Mononuclear cell (primary cell): ENCODE measurements around the gene DNAJC13. TPM values are rescaled to one million over a fixed set of nuclear protein-coding genes. Genes with fewer than 3 reads are reported as not detected.
"Not testable (repeated sequence)": the region's sequence is repeated elsewhere in the genome, so short reads cannot be mapped to it uniquely, and the experiment has no call there.

Experiments used
- H3K27me3 ChIP-seq: 2 replicates; pipeline ENCODE4 v1.6.0; 2011; ENCODE audit warnings: low read length, control low read depth; ENCODE audit not compliant: insufficient read depth
- H3K4me1 ChIP-seq: 2 replicates; pipeline ENCODE4 v1.5.1; 2011; ENCODE audit warnings: mild to moderate bottlenecking, low read length, control low read depth; ENCODE audit not compliant: insufficient read depth
- H3K4me3 ChIP-seq: 2 replicates; pipeline ENCODE4 v1.5.1; 2011; ENCODE audit warnings: mild to moderate bottlenecking, low read length, moderate library complexity
- H3K9me3 ChIP-seq: 2 replicates; pipeline ENCODE4 v1.5.1; 2011; ENCODE audit warnings: low read depth, mild to moderate bottlenecking, control low read depth, low read length
- total RNA-seq: library from RNA; depleted of rRNA; stranded (reverse); fragments of >200 nt; gene quantifications from one replicate; pipeline ENCODE4 v1.2.3, GENCODE V29; 2012

The DNAJC13 gene, protein sequence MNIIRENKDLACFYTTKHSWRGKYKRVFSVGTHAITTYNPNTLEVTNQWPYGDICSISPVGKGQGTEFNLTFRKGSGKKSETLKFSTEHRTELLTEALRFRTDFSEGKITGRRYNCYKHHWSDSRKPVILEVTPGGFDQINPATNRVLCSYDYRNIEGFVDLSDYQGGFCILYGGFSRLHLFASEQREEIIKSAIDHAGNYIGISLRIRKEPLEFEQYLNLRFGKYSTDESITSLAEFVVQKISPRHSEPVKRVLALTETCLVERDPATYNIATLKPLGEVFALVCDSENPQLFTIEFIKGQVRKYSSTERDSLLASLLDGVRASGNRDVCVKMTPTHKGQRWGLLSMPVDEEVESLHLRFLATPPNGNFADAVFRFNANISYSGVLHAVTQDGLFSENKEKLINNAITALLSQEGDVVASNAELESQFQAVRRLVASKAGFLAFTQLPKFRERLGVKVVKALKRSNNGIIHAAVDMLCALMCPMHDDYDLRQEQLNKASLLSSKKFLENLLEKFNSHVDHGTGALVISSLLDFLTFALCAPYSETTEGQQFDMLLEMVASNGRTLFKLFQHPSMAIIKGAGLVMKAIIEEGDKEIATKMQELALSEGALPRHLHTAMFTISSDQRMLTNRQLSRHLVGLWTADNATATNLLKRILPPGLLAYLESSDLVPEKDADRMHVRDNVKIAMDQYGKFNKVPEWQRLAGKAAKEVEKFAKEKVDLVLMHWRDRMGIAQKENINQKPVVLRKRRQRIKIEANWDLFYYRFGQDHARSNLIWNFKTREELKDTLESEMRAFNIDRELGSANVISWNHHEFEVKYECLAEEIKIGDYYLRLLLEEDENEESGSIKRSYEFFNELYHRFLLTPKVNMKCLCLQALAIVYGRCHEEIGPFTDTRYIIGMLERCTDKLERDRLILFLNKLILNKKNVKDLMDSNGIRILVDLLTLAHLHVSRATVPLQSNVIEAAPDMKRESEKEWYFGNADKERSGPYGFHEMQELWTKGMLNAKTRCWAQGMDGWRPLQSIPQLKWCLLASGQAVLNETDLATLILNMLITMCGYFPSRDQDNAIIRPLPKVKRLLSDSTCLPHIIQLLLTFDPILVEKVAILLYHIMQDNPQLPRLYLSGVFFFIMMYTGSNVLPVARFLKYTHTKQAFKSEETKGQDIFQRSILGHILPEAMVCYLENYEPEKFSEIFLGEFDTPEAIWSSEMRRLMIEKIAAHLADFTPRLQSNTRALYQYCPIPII (N-terminal part only)
- 17.7 TPM for total RNA-seq

DNA sequence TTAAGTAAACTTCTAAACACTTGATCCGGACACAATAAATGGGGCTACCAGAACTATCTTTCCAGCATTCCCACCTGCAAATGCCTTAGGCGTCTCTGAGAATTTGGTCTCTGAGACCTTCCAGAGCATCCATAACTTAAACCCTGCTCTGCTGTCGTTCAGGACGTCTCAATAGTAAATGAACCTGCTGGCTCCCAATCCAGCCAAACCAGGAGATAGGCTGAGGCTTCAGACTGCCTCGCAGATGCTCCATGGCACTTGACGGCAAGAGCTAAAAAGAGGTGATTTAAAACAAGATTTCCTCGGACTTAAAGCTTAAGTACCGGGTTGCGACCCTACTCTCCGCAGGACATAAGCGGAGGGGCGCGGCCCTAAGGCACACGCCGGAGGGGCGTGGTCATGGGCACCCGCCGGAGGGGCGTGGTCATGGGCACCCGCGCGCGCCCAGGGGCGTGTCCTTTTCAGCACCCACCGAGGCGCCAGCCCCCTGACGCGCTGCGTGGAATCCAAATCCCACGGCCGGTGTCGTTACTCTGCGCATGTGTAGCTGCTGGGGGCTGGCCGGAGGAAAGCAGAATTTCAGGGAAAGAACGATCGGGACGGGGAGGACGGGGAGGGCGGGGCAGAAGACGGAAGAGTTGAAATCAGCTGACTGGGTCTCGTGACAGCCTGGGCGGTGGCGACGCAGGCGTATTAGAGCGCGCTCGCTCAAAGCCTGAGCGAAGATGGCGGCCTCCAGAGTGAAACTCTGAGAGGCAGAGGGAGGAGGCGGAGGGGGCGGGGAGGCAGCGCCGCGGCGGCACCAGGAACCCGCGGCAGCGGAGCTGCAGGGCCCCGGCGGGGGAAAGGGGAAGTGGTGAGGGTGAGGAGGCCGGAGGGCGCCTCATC, at the start of gene DNAJC13:
Gene DNAJC13 (plus strand): TSS at position 696 of the 888 bp plus-strand sequence. CDS start 17,049 bp downstream, outside the sequence.
- peak within 1 kb of the TSS; percentile 99 for H3K4me3 ChIP-seq
- no peaks in the 10 kb centered on the region for H3K27me3 ChIP-seq

DNA sequence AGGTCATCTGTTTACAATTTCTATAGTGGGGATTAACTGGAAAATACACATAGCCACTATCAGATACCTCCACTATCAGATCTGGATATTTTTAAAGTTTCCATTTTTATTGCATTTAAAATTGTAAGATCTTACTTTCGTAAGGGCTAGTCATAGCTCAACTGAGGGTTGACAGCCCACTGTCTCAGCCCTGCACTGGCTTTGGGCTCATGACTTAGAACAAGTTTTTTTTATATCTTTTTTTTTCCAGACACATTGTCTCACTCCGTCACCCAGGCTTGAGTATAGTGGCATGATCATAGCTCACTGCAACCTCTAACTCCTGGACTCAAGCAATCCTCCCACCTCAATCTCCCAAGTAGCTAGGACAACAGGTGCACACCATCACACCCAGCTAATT, 48.8 kb upstream of the DNAJC13 start:
- Histone ChIP-seq H3K27me3 (no peaks in the 10 kb centered on the region), H3K9me3 (no peaks in the 10 kb centered on the region)

More for the DNA sequence above, at the start of gene DNAJC13:
- H3K4me1 ChIP-seq = peaks cover 19% of the 10 kb centered on the region
- no peaks in the 10 kb centered on the region for H3K9me3 ChIP-seq

DNA sequence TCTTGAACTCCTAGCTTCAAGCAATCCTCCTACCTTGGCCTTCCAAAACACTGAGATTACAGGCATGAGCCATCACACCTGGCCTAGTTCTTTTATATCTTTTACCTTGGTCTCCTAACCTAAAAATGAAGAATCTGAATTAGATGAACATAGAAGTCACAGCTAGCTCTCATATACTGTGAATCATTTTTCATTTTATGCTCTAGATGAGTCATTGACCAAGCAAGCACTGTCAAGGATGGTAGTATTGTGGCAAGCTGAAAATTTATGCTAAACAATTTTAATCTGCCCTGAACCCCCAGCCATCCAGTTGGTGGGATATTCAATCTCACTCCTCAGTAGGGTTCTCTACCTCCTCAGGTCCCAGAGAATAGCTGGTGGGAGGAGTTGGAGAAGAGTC, 48.3 kb upstream of the DNAJC13 start:
- Histone ChIP-seq H3K4me1 (no peaks in the 10 kb centered on the region), H3K27me3 (no peaks in the 10 kb centered on the region)

More for the DNA sequence above, 48.8 kb upstream of the DNAJC13 start:
- no peak overlapping the region for H3K4me3 ChIP-seq
- H3K4me1 ChIP-seq = no peaks in the 10 kb centered on the region

DNA sequence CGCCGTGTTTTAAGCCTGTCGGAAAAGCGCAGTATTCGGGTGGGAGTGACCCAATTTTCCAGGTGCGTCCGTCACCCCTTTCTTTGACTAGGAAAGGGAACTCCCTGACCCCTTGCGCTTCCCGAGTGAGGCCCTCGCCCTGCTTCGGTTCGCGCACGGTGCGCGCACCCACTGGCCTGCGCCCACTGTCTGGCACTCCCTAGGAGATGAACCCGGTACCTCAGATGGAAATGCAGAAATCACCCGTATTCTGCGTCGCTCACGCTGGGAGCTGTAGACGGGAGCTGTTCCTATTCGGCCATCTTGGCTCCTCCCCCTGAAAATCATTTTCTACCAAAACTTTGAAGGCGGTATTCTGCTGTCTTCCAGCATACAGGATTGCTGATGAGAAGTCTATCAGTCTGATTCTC, 40.4 kb upstream of the DNAJC13 start:
- not testable (repeated sequence) for H3K27me3 ChIP-seq, H3K4me1 ChIP-seq, H3K4me3 ChIP-seq, H3K9me3 ChIP-seq

More for the DNA sequence above, 48.3 kb upstream of the DNAJC13 start:
- Histone ChIP-seq H3K4me3 (no peak overlapping the region), H3K9me3 (no peaks in the 10 kb centered on the region)

DNA sequence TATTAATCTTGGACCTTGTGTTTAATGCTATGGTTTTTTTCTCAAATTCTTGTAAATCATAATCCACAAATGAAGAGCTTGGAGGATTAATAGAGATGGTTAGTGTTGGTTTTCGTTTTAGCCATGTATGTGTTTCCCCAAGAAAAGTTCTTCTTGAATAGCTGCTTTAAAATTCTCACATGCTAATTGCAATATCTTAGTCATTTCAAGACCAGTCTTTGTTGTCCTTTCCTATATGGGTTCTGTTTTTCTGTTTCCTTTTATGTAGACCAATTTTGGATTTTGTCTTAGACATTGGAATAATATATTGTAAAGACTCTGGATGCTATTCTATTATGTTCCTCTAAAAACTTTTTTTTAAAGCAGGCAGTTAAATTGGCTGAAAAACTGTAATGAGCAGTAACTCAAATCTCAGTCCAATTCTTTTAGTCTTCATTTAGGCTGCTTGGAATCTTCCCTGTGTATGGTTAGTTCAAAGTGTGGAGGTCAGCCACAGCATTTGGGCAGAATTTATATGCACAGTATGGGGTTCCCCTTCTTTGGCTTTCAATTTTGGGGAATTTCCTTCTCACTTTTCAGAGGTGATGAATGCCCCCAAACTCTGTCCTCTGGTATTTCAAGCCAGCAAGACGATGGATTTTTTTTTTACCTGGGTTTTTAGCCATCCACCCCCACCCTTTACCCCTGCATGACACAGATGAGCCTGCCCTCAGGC, 39.1 kb upstream of the DNAJC13 start:
- H3K4me3 ChIP-seq = no peak overlapping the region
- H3K4me1 ChIP-seq = no peaks in the 10 kb centered on the region
- no peaks in the 10 kb centered on the region for H3K9me3 ChIP-seq
- no peaks in the 10 kb centered on the region for H3K27me3 ChIP-seq

DNA sequence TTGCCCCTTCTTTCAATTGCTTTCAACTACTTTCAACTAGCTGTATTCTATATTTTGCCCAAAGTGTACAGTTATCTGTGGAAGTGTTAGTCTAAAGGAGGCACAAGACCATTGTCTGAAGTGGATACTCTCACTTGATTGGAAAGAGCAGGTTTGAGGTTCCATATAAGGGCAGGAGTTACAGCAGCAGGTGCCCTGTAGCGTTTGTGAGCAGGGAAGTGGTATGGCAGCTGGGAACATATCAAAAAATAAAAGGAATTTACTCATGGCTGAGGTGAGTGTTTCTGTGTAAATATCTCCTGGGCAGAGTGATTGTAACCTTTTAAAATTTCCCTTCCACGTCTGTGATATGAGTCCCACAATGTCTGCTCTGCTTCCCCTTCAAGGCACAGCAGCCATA, 38.5 kb upstream of the DNAJC13 start:
- H3K27me3 ChIP-seq = no peaks in the 10 kb centered on the region
- H3K4me3 ChIP-seq = no peak overlapping the region
- no peaks in the 10 kb centered on the region for H3K9me3 ChIP-seq
- no peaks in the 10 kb centered on the region for H3K4me1 ChIP-seq

DNA sequence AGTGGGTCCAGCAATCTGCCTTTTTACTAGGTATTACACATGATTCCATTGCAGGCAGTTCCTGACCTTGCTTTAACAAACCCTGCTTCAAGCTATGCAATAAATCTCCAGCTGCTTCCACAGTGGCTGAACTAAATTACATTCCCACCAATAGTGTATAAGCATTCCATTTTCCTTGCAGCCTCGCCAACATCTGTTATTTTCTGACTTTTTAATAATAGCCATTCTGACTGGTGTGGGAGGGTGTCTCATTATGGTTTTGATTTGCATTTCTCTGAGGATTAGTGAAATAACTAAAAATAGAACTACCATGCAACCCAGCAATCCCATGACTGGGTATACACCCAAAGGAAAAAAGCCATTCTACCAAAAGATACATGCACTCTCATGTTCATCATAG, 36.4 kb upstream of the DNAJC13 start:
- Histone ChIP-seq H3K9me3 (no peaks in the 10 kb centered on the region), H3K4me1 (no peaks in the 10 kb centered on the region), H3K27me3 (no peaks in the 10 kb centered on the region), H3K4me3 (no peak overlapping the region)

DNA sequence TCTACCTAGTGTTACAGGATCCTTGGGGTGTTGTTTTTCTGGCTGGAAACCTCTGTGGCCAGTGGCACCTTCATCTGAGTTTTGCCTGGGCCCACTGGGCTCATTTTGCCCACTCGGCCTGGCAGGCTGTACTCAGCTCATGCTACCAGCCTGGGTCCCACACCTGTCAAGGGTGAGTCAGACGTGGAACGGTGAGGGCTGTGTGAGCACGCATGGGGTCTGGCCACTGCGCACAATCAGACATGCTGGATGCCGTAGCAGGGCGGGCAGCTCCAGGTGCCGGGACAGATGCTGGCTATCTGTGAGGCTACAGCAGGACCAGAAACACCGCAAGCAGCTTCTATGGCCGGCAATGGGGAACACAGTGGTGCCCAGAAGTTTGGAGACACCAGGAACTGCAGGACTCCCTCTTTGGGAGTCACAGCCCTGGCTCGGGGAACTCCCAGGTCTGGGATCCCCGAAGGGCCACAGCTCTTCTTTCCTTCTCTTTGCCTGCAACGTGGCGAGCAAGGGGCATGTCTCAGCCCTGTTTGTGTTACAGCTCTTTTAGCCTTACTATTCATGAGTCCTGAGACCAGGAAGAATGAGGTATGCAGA, 35.9 kb upstream of the DNAJC13 start:
- Histone ChIP-seq H3K27me3 (no peaks in the 10 kb centered on the region), H3K4me3 (no peak overlapping the region), H3K4me1 (no peaks in the 10 kb centered on the region), H3K9me3 (no peaks in the 10 kb centered on the region)

DNA sequence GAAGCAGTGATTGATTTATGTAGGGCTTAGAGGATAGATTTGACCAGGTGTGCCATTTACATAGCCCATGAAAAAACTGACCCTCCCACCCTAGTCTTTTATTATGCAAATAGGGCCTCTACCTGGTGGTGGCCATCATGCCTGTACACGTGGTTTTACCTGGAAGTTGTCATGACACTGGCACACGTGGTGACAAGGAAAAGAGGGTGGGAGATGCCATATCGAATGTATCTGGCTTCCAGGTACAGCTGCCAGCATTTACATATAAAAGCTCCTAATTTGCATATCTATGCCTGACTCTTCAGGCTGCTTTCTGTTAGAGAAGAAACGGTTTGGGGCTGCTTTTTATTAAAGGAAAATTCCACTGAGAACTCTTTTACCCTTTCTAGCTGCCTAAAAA, 35.0 kb upstream of the DNAJC13 start:
- no peaks in the 10 kb centered on the region for H3K27me3 ChIP-seq
- H3K4me3 ChIP-seq = no peak overlapping the region
- no peaks in the 10 kb centered on the region for H3K9me3 ChIP-seq
- H3K4me1 ChIP-seq = no peaks in the 10 kb centered on the region

DNA sequence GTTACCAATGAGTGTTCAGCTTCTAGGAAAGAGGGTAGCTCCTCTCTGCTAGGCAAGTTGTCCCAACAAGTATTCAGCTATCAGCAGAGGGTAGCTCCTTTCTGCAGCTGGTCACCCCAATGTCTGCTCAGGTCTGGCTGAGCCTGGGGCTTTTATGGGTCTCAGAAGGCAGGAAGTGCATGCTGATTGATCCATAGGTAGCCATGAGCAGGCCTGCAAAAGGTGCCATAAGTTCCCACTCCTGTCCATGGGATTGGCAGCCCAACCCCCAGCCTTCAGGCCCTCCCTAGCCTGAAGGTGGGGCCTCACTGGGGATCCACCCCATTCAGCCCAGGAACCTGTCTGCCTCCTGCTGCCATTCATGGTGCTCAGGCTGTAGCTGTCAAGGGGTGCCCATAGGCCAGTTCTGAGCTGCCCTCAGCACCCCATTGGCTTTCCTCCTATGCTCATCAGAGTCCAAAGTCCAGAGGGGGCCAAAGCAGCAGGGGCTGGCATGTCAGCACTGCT, 34.6 kb upstream of the DNAJC13 start:
- no peaks in the 10 kb centered on the region for H3K27me3 ChIP-seq
- H3K9me3 ChIP-seq = no peaks in the 10 kb centered on the region
- no peaks in the 10 kb centered on the region for H3K4me1 ChIP-seq
- H3K4me3 ChIP-seq = no peak overlapping the region

DNA sequence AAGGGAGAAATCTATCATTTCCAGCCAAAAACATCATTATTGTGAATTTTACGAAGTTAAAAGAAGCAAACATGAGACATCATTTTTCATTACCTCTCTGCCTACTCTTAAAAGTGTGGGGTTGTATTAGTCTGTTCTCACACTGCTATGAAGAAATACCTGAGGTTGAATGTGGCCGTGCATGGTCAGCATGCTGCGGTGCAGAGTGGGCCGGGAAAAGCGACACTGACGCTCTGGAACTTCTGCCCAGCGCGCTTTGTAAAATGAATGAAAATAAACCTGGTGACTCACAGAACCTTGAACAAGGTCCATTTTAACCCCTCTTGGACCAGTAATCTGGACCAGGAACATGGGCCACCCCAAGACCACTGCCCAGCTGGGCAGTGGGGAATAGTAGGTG, 31.0 kb upstream of the DNAJC13 start:
- H3K4me3 ChIP-seq = no peak overlapping the region
- no peaks in the 10 kb centered on the region for H3K4me1 ChIP-seq
- no peaks in the 10 kb centered on the region for H3K27me3 ChIP-seq
- H3K9me3 ChIP-seq = no peaks in the 10 kb centered on the region

DNA sequence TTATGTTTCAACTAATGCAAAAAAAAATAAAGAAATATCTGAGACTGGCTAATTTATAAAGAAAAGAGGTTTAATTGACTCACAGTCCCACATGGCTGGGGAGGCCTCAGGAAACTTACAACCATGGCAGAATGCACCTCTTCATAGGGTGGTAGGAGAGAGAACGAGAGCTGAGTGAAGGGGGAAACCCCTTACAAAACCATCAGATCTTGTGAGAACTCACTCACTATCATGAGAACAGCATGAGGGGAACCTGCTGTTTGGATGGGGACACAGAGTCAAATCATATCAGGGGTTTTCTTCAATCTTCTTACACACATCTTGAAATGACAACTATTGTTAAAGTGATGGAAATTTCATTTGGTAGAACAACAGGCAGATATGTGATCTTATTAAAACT, 24.6 kb upstream of the DNAJC13 start:
- H3K9me3 ChIP-seq, H3K4me1 ChIP-seq, H3K4me3 ChIP-seq, H3K27me3 ChIP-seq: not testable (repeated sequence)

DNA sequence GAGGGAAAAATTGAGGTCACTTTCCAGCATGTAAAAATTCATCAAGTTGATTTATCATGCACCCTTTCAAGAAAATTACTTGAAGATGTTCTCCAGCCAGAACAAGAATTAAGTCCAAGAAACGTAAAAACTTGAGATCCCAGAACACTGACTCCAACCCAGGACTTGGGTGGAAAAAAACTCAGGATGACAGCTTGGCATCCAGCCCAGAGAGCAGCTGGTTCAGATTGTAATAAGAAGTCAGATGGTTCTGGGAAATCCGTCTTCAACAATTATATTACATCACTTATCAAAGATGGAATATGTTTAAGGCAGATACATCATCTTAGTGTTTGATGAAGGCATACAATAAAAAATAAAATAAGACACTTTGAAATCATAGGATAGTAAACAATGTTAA, 23.0 kb upstream of the DNAJC13 start:
- H3K9me3 ChIP-seq = no peaks in the 10 kb centered on the region
- no peak overlapping the region for H3K4me3 ChIP-seq
- no peaks in the 10 kb centered on the region for H3K27me3 ChIP-seq
- H3K4me1 ChIP-seq = no peaks in the 10 kb centered on the region
